Activated CD4-positive, alpha-beta T cell treated with anti-CD3 and anti-CD28 coated beads, Interleukin-2, amount 10 ng/mL, durations not matched to agents 24 days and 14 days (primary cell): ENCODE results near the gene IGFL3. TPM values are rescaled to one million over a fixed set of nuclear protein-coding genes. Genes with fewer than 3 reads are reported as not detected.
"Not testable (repeated sequence)": the region's sequence is repeated elsewhere in the genome, so short reads cannot be mapped to it uniquely, and the experiment has no call there.

Source experiments
- DNase-seq: peaks from one replicate; pipeline ENCODE4 v3.0.0; 2022
- H3K27ac Mint-ChIP-seq: one replicate; pipeline ENCODE4 v1.8.0; 2022; ENCODE audit warnings: mild to moderate bottlenecking, mixed read lengths
- H3K27me3 Mint-ChIP-seq: one replicate; pipeline ENCODE4 v1.8.0; 2022; ENCODE audit warnings: mixed read lengths
- H3K36me3 Mint-ChIP-seq: one replicate; pipeline ENCODE4 v1.8.0; 2022; ENCODE audit warnings: low read depth, mild to moderate bottlenecking, mixed read lengths
- H3K4me1 Mint-ChIP-seq: one replicate; pipeline ENCODE4 v1.8.0; 2021; ENCODE audit warnings: mixed read lengths
- H3K4me3 Mint-ChIP-seq: one replicate; pipeline ENCODE4 v1.8.0; 2022; ENCODE audit warnings: mild to moderate bottlenecking, moderate library complexity, mixed read lengths
- H3K9me3 Mint-ChIP-seq: one replicate; pipeline ENCODE4 v1.8.0; 2021; ENCODE audit warnings: mixed read lengths
- intact Hi-C: fragments of 100-400 bp; cut with micrococcal nuclease; formaldehyde crosslinking; loops from one replicate; pipeline ENCODE4 v1.15.1; 2023
- total RNA-seq: library from RNA; stranded (reverse); gene quantifications from 2 replicates; pipeline ENCODE4 v1.2.3, GENCODE V29; 2022

The IGFL3 gene
- total RNA-seq = not detected in 2 replicates

- Mint-ChIP-seq H3K27ac (no peak within 1 kb of the TSS), H3K36me3 (no peaks in the 10 kb centered on the region), H3K27me3 (peaks cover 60% of the 10 kb centered on the region), H3K4me1 (no peaks in the 10 kb centered on the region), H3K9me3 (no peaks in the 10 kb centered on the region), H3K4me3 (no peak within 1 kb of the TSS)
- intact Hi-C loops = no loop called here
- DNase-seq = no peak
These were observed at the start of gene IGFL3 for GRCh38 chr19:46124638-46125115. IGFL3 (minus strand) TSS chr19:46124688; CDS start chr19:46124649, 39 bp downstream.

- Mint-ChIP-seq H3K4me3 (no peak overlapping the region), H3K4me1 (peaks cover 2% of the 10 kb centered on the region), H3K27me3 (peaks cover 23% of the 10 kb centered on the region), H3K27ac (no peak overlapping the region), H3K36me3 (no peaks in the 10 kb centered on the region), H3K9me3 (no peaks in the 10 kb centered on the region)
- intact Hi-C loops = no loop called here
- DNase-seq = no peak
These were observed 49.5 kb upstream of the IGFL3 start for GRCh38 chr19:46173886-46174480.

- Mint-ChIP-seq H3K27ac (no peak overlapping the region), H3K36me3 (no peaks in the 10 kb centered on the region), H3K4me1 (no peaks in the 10 kb centered on the region), H3K4me3 (no peak overlapping the region), H3K27me3 (peaks cover 19% of the 10 kb centered on the region), H3K9me3 (peaks cover 20% of the 10 kb centered on the region)
- intact Hi-C loops = no loop called here
- no peak for DNase-seq
These were observed 38.2 kb upstream of the IGFL3 start for GRCh38 chr19:46162731-46163130.

- peaks cover 20% of the 10 kb centered on the region for H3K9me3 Mint-ChIP-seq
- intact Hi-C loops, DNase-seq, H3K4me1 Mint-ChIP-seq, H3K27ac Mint-ChIP-seq, H3K36me3 Mint-ChIP-seq, H3K4me3 Mint-ChIP-seq: not testable (repeated sequence)
- H3K27me3 Mint-ChIP-seq = peaks cover 19% of the 10 kb centered on the region
These were observed 37.3 kb upstream of the IGFL3 start for GRCh38 chr19:46161642-46162257.

GRCh38 chr19:46160233-46160775, 35.8 kb upstream of the IGFL3 start:
- H3K27ac Mint-ChIP-seq = no peak overlapping the region
- DNase-seq = no peak
- intact Hi-C loops = no loop called here
- H3K36me3 Mint-ChIP-seq = no peaks in the 10 kb centered on the region
- H3K4me1 Mint-ChIP-seq = no peaks in the 10 kb centered on the region
- peaks cover 20% of the 10 kb centered on the region for H3K9me3 Mint-ChIP-seq
- peaks cover 24% of the 10 kb centered on the region for H3K27me3 Mint-ChIP-seq
- H3K4me3 Mint-ChIP-seq = no peak overlapping the region

- intact Hi-C loops = no loop called here
- Mint-ChIP-seq H3K27ac (no peak overlapping the region), H3K36me3 (no peaks in the 10 kb centered on the region), H3K4me3 (no peak overlapping the region), H3K27me3 (peaks cover 25% of the 10 kb centered on the region), H3K4me1 (no peaks in the 10 kb centered on the region), H3K9me3 (peaks cover 20% of the 10 kb centered on the region)
- DNase-seq = no peak
These were observed 35.1 kb upstream of the IGFL3 start for GRCh38 chr19:46159418-46160232.

- intact Hi-C loops = no loop called here
- Mint-ChIP-seq H3K4me3 (no peak overlapping the region), H3K27ac (no peak overlapping the region), H3K27me3 (peaks cover 34% of the 10 kb centered on the region), H3K36me3 (no peaks in the 10 kb centered on the region), H3K9me3 (peaks cover 3% of the 10 kb centered on the region), H3K4me1 (no peaks in the 10 kb centered on the region)
- DNase-seq = no peak
These were observed 30.7 kb upstream of the IGFL3 start for GRCh38 chr19:46155237-46155636.

GRCh38 chr19:46150606-46151005, 26.1 kb upstream of the IGFL3 start:
- Mint-ChIP-seq H3K36me3 (no peaks in the 10 kb centered on the region), H3K9me3 (no peaks in the 10 kb centered on the region), H3K4me1 (peaks cover 2% of the 10 kb centered on the region), H3K27ac (no peak overlapping the region), H3K27me3 (peaks cover 47% of the 10 kb centered on the region), H3K4me3 (no peak overlapping the region)
- intact Hi-C loops = no loop called here
- no peak for DNase-seq

GRCh38 chr19:46147791-46148288, 23.4 kb upstream of the IGFL3 start, which contains the start of gene IGFL2:
IGFL2 (plus strand) TSS chr19:46148238; CDS start chr19:46148279, 41 bp downstream.
- peaks cover 49% of the 10 kb centered on the region for H3K27me3 Mint-ChIP-seq
- no peak within 1 kb of the TSS for H3K4me3 Mint-ChIP-seq
- no peak within 1 kb of the TSS for H3K27ac Mint-ChIP-seq
- DNase-seq = no peak
- intact Hi-C loops = no loop called here
- H3K4me1 Mint-ChIP-seq = peaks cover 2% of the 10 kb centered on the region
- H3K36me3 Mint-ChIP-seq = no peaks in the 10 kb centered on the region
- no peaks in the 10 kb centered on the region for H3K9me3 Mint-ChIP-seq

GRCh38 chr19:46147166-46147740, 22.8 kb upstream of the IGFL3 start:
- Mint-ChIP-seq H3K27ac (no peak overlapping the region), H3K36me3 (no peaks in the 10 kb centered on the region), H3K9me3 (no peaks in the 10 kb centered on the region), H3K4me3 (no peak overlapping the region), H3K4me1 (peaks cover 2% of the 10 kb centered on the region), H3K27me3 (peaks cover 46% of the 10 kb centered on the region)
- intact Hi-C loops = no loop called here
- DNase-seq = no peak

- no peaks in the 10 kb centered on the region for H3K36me3 Mint-ChIP-seq
- H3K4me1 Mint-ChIP-seq = peaks cover 2% of the 10 kb centered on the region
- intact Hi-C loops = no loop called here
These were observed 20.3 kb upstream of the IGFL3 start for GRCh38 chr19:46144756-46145155.

GRCh38 chr19:46142294-46142693, 17.8 kb upstream of the IGFL3 start:
- DNase-seq = no peak
- intact Hi-C loops = no loop called here
- Mint-ChIP-seq H3K27me3 (peaks cover 34% of the 10 kb centered on the region), H3K9me3 (no peaks in the 10 kb centered on the region), H3K4me1 (peaks cover 4% of the 10 kb centered on the region), H3K36me3 (no peaks in the 10 kb centered on the region), H3K4me3 (no peak overlapping the region), H3K27ac (no peak overlapping the region)

More at GRCh38 chr19:46144756-46145155, 20.3 kb upstream of the IGFL3 start:
- Mint-ChIP-seq H3K27ac (no peak overlapping the region), H3K27me3 (peaks cover 41% of the 10 kb centered on the region), H3K4me3 (no peak overlapping the region), H3K9me3 (no peaks in the 10 kb centered on the region)
- no peak for DNase-seq

- no peak for DNase-seq
- intact Hi-C loops = no loop called here
- Mint-ChIP-seq H3K27me3 (peaks cover 30% of the 10 kb centered on the region), H3K4me3 (no peak overlapping the region), H3K9me3 (no peaks in the 10 kb centered on the region), H3K36me3 (no peaks in the 10 kb centered on the region), H3K27ac (no peak overlapping the region), H3K4me1 (peaks cover 4% of the 10 kb centered on the region)
These were observed 16.9 kb upstream of the IGFL3 start for GRCh38 chr19:46141421-46141820.
